ENCODE measurements around the gene GP5.

Gene GP5

DNA sequence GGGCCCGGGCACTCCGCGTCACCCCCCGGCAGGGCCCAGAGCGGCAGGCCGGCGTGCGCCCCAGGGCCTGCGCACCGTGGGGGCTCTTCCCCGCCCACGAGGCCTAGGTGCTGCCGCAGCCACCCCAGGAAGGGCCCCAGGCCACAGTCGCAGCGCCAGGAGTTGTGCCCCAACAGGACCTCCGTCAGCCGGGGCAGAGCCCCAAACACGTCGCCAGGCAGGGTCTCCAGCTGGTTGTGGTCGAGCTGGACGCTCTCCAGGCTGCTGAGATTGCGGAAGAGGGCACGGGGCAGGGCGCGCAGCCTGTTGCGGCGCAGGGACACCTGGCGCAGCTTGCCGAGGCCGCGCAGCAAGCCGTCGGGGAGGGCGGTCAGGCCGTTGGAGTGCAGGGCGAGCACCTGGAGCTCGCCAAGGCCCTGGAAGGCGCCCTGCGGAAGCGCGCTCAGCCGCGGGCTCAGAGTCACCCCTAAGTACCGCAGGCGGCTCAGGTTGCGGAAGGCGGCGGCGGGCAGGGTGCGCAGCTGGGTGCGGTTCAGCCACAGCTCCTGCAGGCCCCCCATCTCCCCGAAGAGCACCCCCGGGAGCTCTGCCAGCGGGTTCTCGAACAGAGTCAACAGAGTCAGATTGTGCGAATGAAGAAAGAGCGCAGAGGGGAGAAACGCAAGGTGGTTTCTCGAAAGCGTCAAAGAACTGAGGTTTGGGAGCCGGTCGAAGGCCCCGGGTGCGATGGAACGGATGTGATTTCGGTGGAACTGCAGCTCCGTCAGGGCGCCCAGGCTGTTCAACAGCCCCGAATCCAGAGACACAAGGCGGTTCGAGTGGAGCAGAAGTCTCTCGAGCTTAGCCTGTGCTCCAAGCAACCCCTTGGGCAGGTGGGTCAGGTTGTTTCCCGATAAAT, 2.0 kb downstream of the GP5 start:
- no peak for DNase-seq

DNA sequence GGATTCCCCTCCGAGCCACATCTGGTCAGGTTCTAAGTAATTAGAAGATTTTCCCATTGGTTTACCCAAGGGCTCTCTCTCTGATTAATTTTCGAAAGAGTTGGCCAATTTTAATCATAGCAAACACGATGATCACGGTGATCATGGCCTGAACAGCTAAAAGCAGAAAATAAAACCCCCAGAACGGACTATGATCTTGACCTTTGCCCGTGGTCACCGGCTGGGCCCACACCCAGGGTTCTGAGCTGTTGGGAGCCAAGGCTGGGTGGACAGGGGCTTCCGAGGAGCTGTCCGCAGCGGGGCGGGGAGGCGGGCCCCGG, 2.6 kb downstream of the GP5 start:
- DNase-seq, result no peak

DNA sequence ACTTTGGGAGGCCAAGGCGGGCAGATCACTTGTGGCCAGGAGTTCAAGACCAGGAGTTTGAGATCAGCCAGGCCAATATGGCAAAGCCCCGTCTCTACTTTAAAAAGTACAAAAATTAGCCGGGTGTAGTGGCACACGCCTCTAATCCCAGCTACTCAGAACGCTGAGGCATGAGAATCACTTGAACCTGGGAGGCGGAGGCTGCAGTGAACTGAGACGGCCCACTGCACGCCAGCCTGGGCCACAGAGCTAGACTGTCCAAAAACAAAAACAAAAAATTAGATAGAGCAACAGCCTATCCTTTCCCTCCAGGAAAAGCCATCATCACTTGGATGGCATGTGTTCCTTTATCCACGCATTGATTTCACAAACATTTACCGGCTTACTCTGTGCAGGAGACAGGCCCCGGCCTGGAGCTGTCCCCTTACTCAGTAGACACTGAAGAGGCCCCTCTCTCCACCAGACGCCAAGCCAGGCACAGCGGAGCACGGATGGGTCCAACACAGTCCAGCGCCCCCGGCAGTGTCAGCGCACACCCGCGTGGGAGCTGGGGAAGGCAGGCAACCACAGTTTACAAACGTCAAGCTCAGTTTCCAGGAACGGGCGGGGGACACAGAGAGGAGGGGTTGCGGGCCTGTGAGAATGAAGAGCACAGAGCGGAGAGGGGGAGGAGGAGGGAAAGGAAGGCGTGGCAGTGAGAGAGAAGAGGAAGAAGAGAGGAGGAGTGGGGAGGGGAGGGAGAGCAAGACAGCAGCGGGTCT, 3.1 kb downstream of the GP5 start:
- DNase-seq, result no peak

- no peak for DNase-seq
Measured at GRCh38 chr3:194395212-194395611, 3.9 kb downstream of the GP5 start.

GRCh38 chr3:194392576-194392975, 6.5 kb downstream of the GP5 start:
- no peak for DNase-seq

DNA sequence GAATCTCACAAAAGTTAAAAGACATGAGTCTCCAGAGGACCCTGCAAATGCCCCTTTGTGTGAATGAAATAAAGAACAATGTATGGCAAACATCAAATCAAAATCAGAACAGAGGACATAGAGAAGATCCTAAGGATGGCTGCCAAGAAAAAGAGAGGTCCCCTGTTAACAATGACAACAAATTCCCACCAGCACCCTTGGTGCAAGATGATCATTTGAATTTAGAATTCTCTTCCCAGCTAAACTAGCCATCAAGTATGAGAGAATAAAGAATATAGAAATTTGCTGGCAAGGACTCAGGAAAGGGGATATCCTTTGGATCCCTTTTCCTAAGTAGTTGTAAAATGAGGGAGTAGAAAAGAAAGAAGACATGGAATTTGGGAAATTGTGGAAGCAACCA, 8.2 kb downstream of the GP5 start:
- no peak for DNase-seq

DNA sequence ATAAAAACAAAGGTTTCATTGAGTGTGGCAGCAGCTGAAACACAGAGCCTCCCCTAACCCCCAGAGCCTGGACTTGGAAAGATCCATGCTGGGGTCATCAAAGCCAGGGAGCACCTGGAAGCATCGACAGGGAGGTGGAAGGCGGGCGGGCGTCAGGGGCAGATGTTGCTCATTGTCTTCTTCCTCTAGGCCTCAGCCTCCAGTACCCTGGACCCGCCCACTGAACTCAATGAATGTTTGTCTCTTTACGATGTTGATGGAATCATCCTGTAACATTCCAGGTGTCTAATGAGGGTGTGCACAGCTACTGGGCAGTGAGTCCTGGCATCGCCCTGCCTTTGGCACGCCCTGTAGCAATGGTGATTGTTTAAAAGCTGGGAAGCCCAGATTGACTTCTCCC, 9.8 kb downstream of the GP5 start:
- no peak for DNase-seq

GRCh38 chr3:194387926-194388418, 11.1 kb downstream of the GP5 start:
- no peak for DNase-seq

DNA sequence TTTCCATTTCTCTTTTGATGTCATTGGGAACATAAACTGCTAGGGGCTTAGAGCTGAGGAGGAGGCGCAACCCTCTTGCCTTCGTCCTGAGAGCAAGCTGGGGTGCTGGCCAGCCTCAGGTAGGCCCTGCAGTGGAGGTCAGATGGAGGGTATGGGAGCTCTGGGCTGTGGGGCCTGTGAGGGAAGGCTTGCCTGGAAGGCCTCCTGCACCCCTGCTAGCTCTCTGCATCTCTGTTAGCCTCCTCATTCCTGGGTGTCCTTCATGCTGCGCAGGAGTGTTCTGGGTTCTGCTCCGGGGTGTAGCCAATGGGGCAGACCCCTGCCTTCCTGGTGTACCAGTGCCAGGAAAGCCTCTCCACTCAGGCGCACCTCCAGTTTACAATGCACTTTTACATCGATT, 11.8 kb downstream of the GP5 start:
- DNase-seq, result no peak

DNA sequence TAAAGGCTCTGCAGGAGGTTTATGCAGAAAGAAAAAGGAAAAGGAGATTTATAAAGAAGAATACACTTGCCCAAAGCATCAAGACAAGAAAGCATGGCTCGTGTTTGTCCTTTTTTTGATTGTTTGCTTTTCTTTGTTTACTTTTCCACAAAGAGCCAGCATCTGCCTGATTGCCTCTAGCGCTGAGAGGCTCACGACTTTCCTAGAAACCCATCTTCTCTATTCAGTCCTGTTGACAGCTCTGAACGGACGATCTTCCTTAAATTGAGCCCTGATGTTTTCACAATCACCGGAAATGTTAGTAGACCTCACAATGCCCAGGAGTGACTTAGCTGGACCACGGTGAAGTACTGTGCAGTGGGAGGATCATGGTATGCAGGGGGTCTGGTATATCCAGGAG, 12.4 kb downstream of the GP5 start:
- DNase-seq, result no peak

GRCh38 chr3:194386066-194386465, 13.0 kb downstream of the GP5 start:
- DNase-seq, result no peak

DNA sequence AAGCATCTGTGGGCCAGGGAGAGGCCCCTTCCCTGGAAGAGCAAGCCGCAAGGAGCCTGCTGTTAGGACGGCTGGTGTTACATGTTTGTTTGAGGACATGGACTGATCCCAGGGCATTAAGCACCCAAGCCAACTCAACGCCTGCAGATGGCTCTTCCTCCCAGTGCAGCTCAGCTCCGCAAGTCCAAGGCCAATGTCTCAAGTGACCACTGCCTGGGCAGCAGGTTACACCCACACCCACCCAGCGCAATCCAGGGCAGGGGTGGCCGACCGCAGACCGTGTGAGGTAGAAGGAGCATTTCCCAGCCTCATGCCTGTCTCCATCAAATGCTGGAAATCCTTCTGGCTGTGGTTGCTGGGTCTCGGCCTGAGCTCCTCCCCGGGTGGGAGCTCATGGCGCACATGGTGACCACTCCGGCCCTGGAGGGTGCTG, 14.5 kb downstream of the GP5 start:
- DNase-seq, result no peak

- DNase-seq, result no peak
Measured at GRCh38 chr3:194384156-194384555, 14.9 kb downstream of the GP5 start.

DNA sequence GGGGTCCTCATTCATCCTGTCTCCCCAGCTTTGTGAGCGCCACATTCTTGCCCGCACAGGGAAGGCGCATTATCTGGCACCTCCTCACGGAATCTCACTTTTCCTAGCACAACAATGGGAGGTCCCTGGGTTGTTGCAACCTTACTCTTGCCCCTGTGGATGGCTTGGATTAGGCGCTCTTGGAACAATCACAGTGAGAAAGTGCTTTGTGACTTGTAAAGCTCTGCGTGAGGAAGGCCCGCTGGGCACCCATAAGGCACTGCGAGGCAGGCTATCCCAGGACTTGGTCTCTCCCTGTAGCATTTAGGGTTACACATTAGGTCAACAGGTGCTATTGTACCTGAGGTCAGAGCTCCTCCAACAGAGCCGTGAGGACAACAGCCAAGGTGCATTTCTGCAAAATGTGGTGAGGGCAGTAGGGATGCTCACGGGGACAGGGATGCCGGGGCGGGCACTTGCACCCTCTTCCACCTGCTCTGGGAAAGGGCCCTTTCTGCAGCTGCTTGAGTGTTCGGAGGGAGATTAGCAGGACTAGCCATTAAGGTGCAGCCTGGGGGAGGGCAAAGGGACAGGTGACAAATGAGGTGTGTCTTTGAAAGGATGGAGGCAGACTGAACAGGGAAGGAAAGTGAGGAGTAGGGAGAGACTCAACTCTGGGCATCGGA, 15.7 kb downstream of the GP5 start:
- no peak for DNase-seq

DNA sequence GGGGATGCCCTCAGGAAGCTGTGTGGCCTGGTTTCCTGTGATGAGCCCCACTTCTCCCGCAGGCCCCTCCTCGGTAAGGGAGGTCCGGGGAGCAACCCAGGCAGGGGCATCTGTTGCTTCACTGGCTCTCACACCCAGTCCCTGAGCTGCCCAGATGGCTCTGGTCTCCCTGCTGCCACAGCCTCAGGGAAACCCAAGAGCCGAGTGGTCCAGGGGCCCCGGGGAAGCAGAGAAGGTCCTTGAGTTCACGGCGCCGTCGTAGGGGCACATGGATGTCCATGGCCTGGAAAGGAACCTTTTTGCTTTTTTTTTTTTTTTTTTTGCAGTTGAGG, 16.2 kb downstream of the GP5 start:
- DNase-seq, result no peak

- no peak for DNase-seq
Measured at GRCh38 chr3:194382196-194382891, 16.7 kb downstream of the GP5 start.

DNA sequence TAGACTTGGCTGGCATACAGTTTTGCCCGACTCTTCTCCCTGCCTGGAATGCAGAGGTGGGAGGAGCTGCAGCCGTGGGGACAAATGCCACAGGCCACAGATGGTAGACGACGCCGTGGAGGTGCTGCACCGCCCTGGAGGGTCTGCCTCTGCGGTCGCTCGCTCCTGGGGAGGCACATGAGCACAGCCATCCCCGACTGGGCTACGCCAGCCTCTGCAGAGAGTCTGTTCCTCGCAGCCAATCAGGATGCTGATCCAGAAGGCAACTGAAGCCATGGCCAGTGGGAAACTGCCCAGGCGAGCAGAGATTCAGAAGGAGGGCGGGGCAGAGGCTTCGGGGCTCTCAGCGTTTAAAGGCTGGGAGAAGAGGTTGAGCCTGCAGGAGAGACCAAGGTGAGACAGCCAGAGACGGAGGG, 17.6 kb downstream of the GP5 start:
- DNase-seq, result no peak

- DNase-seq, result no peak
Measured at GRCh38 chr3:194380326-194380725, 18.7 kb downstream of the GP5 start.

- DNase-seq, result no peak
Measured at GRCh38 chr3:194379651-194380050, 19.4 kb downstream of the GP5 start.

DNA sequence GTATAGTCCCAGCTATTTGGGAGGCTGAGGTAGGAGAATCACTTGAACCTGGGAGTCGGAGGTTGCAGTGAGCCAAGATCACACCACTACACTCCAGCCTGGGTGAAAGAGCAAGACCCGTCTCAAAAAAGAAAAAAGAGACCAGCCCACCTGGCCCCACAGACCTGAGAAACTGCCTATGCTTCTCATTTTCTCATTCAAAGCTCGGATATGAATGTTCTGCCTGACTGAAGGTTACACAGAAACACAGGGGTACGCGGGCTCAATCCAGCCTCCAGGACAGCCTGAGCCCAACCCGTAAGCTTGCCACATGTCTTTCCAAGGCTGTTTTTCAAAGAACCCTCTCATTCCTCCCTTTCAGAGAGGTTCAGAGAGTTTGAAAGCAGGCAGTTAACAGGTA, 19.8 kb downstream of the GP5 start:
- no peak for DNase-seq

- DNase-seq, result no peak
Measured at GRCh38 chr3:194377708-194378107, 21.4 kb downstream of the GP5 start.

GRCh38 chr3:194376241-194376560, 22.9 kb downstream of the GP5 start:
- DNase-seq, result no peak

DNA sequence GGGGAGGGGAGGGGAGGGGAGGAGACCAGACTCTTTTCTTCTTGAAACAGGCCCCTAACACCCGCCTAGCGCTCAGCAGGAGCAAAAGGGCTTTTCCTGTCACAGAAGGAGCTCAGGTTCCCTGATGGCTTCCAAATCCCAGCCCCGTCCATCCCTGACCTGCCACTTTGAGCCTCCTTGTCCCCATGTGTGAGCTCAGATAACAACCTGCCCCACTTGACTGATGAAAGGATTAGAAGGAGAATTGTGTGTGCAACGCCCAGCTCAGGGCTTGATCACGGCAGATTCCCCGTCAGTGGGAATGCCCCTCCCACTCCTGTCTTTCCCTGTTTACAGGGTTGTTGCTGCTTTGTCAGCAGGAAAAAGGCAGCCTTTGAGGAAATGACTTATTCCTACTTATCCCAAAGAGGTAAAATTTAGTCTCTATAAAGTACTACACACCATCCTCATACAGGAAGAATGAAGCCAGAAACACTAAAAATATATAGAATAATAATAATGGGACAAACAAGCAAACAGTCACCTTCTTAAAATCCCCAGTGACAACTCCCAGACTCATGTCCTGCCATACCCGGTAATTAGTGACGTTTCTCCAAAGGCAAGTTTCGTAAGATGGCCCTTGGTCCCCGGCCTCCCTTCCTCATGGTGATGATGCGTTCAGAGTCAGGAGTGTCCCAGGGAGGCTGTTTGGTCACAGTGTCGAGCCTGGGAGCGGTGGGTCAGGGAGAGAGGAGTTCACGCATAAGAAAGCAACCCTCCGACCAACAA, 23.4 kb downstream of the GP5 start:
- DNase-seq, result peak; percentile 53

Data from NCI-H187 treated with DMSO at 0.1 percent for 48 hours (cell line).